A549 (cell line): ENCODE data around the gene ZNF574. TPM values are rescaled to one million over a fixed set of nuclear protein-coding genes. Genes with fewer than 3 reads are reported as not detected.
A peak's percentile ranks its signal among the peaks of the same experiment; 100 is the strongest.

Source experiments
- ATAC-seq, 2 experiments: fragments of 200-7000 bp in 1 of 2; fragments of >200 bp in 1 of 2; cut with Nextera tagmentation in 1 of 2; cut with Tn5 transposase in 1 of 2; 3 replicates each; pipeline versions ENCODE4 v1.8.0 to v1.9.1; 2018 to 2020; ENCODE audit warnings: mild to moderate bottlenecking in 1 of 2, moderate library complexity in 1 of 2
- CTCF ChIA-PET: fragments of 300-600 bp; sonication (Branson Sonifier 250); formaldehyde crosslinking; extraction: SDS; loops from one replicate; lab custom pipeline; 2021; ENCODE audit warnings: antibody characterized with exemption, inconsistent platforms; lab: Yijun Ruan, JAX
- POLR2A ChIA-PET: fragments of 350-600 bp; formaldehyde crosslinking; extraction: SDS; loops from one replicate; lab custom pipeline; 2021; ENCODE audit warnings: antibody characterized with exemption, inconsistent platforms; lab: Yijun Ruan, JAX
- DNase-seq, 2 experiments: peaks; one replicate each; pipeline versions ENCODE4 v3.0.0 to v3.0.0-alpha.2; 2011 to 2016; ENCODE audit warnings: low read depth in 1 of 2, low spot score in 1 of 2
- FAIRE-seq: peaks from 2 replicates; lab custom pipeline; 2011; peaks lifted over from hg19 to GRCh38; lab: Jason Lieb, UNC
- H3K27ac ChIP-seq, 2 experiments: fragments of >200 bp; sonication (Bioruptor Twin); formaldehyde crosslinking; 3 replicates each; pipeline ENCODE4 v1.5.1; 2016 to 2017
- H3K4me1 ChIP-seq: fragments of >200 bp; sonication (Bioruptor Twin); formaldehyde crosslinking; 3 replicates; pipeline ENCODE4 v1.6.1; 2016
- H3K4me2 ChIP-seq: fragments of >200 bp; sonication (Bioruptor Twin); formaldehyde crosslinking; 3 replicates; pipeline ENCODE4 v1.6.1; 2016
- H3K4me3 ChIP-seq: fragments of >200 bp; sonication (Bioruptor Twin); formaldehyde crosslinking; 3 replicates; pipeline ENCODE4 v1.5.1; 2016
- H3K9me3 ChIP-seq: fragments of >200 bp; sonication (Bioruptor Twin); formaldehyde crosslinking; 3 replicates; pipeline ENCODE4 v1.6.1; 2016
- CHD2 ChIP-seq: fragments of 150-350 bp; IDR thresholded peaks from 2 replicates; pipeline ENCODE4 v1.6.1; 2014; ENCODE audit warnings: low read length; ENCODE audit not compliant: partially characterized antibody
- EP300 ChIP-seq, 2 experiments: fragments of >200 bp; sonication (Bioruptor Twin); formaldehyde crosslinking; IDR thresholded peaks; 2 replicates in 1 of 2; 3 replicates in 1 of 2; pipeline ENCODE4 v1.6.1; 2016 to 2017
- FOSB ChIP-seq: fragments of 250-450 bp; sonication (Bioruptor Pico); IDR thresholded peaks from 2 replicates; pipeline ENCODE4 v1.5.0; 2020; ENCODE audit warnings: mild to moderate bottlenecking, moderate library complexity
- FOSL2 ChIP-seq, 2 experiments: fragments of 450-650 bp in 1 of 2; fragments of >200 bp in 1 of 2; sonication (Bioruptor Twin) in 1 of 2; formaldehyde crosslinking; IDR thresholded peaks; 2 replicates each; pipeline versions ENCODE4 v1.5.0 to v1.6.1; 2016 to 2020; ENCODE audit warnings: mild to moderate bottlenecking in 1 of 2, moderate library complexity in 1 of 2
- FOXS1 ChIP-seq: fragments of 250-450 bp; sonication (Bioruptor Pico); IDR thresholded peaks from 2 replicates; pipeline ENCODE4 v1.5.0; 2020; ENCODE audit warnings: mild to moderate bottlenecking, moderate library complexity
- GATA3 ChIP-seq: IDR thresholded peaks from 2 replicates; pipeline ENCODE4 v1.6.1; 2012; ENCODE audit warnings: borderline replicate concordance
- HOXA7 ChIP-seq: fragments of 250-450 bp; sonication (Bioruptor Pico); IDR thresholded peaks from 2 replicates; pipeline ENCODE4 v1.5.0; 2020; ENCODE audit warnings: mild to moderate bottlenecking, moderate library complexity
- HOXB13 ChIP-seq: fragments of 250-450 bp; sonication (Bioruptor Pico); IDR thresholded peaks from 2 replicates; pipeline ENCODE4 v1.5.0; 2020; ENCODE audit warnings: low read depth, mild to moderate bottlenecking, moderate library complexity
- HOXB5 ChIP-seq: fragments of 250-450 bp; sonication (Bioruptor Pico); IDR thresholded peaks from 2 replicates; pipeline ENCODE4 v1.5.0; 2020; ENCODE audit warnings: mild to moderate bottlenecking, moderate library complexity
- JUN ChIP-seq, 2 experiments: fragments of >200 bp; sonication (Bioruptor Twin); formaldehyde crosslinking; IDR thresholded peaks; 2 replicates in 1 of 2; 3 replicates in 1 of 2; pipeline ENCODE4 v1.6.1; 2016 to 2017
- JUNB ChIP-seq: fragments of >200 bp; sonication (Bioruptor Twin); formaldehyde crosslinking; IDR thresholded peaks from 2 replicates; pipeline ENCODE4 v1.6.1; 2016
- MAFK ChIP-seq: fragments of 450-650 bp; IDR thresholded peaks from 2 replicates; pipeline ENCODE4 v1.6.1; 2014; ENCODE audit not compliant: partially characterized antibody
- NPAS2 ChIP-seq: fragments of 250-450 bp; sonication (Bioruptor Pico); IDR thresholded peaks from 2 replicates; pipeline ENCODE4 v1.8.0; 2022; ENCODE audit warnings: mild to moderate bottlenecking, moderate library complexity, borderline replicate concordance
- NR3C1 ChIP-seq: fragments of >200 bp; sonication (Bioruptor Twin); formaldehyde crosslinking; IDR thresholded peaks from 3 replicates; pipeline ENCODE4 v1.6.1; 2017
- PHF8 ChIP-seq: fragments of 200-600 bp; sonication (generic); IDR thresholded peaks from 2 replicates; pipeline ENCODE4 v1.6.1; 2016; ENCODE audit warnings: low read depth, mild to moderate bottlenecking, antibody characterized with exemption, moderate library complexity, borderline replicate concordance
- POLR2AphosphoS2 ChIP-seq: conservative IDR thresholded peaks from 2 replicates; pipeline ENCODE4 v1.6.1; 2012; ENCODE audit warnings: low read length, improper control_type of control experiment, inconsistent platforms
- RARB ChIP-seq: fragments of 250-450 bp; sonication (Bioruptor Pico); IDR thresholded peaks from 2 replicates; pipeline ENCODE4 v1.8.0; 2021; ENCODE audit warnings: mild to moderate bottlenecking, moderate library complexity
- RFX5 ChIP-seq: fragments of 450-650 bp; IDR thresholded peaks from 2 replicates; pipeline ENCODE4 v1.7.1; 2014; ENCODE audit warnings: antibody characterized with exemption, mild to moderate bottlenecking, moderate library complexity
- ZNF302 ChIP-seq: fragments of 250-450 bp; sonication (Bioruptor Pico); IDR thresholded peaks from 2 replicates; pipeline ENCODE4 v1.9.0; 2021; ENCODE audit warnings: inconsistent platforms, mild to moderate bottlenecking, moderate library complexity
- WGBS: methylation state at CpG from one replicate; pipeline ENCODE4 v1.1.6; 2017; ENCODE audit errors: missing lambda C conversion rate; 5-methylcytosine and 5-hydroxymethylcytosine counted together
- polyA plus RNA-seq, 4 experiments: library from polyadenylated mRNA; depleted of rRNA in 3 of 4; stranded (reverse); fragments of >200 nt; fragmentation: RNase III in 1 of 4; extraction: RNeasy Plus Mini Kit Qiagen cat#74134 plus additional on column Dnase treatment in 1 of 4; gene quantifications; 2 replicates in 3 of 4; 3 replicates in 1 of 4; pipeline ENCODE4 v1.2.3, GENCODE V29; 2011 to 2017
- TF ChIP-seq, protein P1 (sequence below): IDR thresholded peaks from 2 replicates; pipeline ENCODE4 v1.6.1; 2012
- TF ChIP-seq, protein P2 (sequence below): fragments of >200 bp; sonication (Bioruptor Twin); formaldehyde crosslinking; IDR thresholded peaks from 3 replicates; pipeline ENCODE4 v1.5.1; 2016
- TF ChIP-seq, protein P3 (sequence below): fragments of >200 bp; sonication (Bioruptor Twin); formaldehyde crosslinking; IDR thresholded peaks from 2 replicates; pipeline ENCODE4 v1.6.1; 2016

The ZNF574 gene
- polyA plus RNA-seq, 2 of the 4 experiments (the other 2 are of a cell fraction): 11.3 to 21.8 TPM

DNA sequence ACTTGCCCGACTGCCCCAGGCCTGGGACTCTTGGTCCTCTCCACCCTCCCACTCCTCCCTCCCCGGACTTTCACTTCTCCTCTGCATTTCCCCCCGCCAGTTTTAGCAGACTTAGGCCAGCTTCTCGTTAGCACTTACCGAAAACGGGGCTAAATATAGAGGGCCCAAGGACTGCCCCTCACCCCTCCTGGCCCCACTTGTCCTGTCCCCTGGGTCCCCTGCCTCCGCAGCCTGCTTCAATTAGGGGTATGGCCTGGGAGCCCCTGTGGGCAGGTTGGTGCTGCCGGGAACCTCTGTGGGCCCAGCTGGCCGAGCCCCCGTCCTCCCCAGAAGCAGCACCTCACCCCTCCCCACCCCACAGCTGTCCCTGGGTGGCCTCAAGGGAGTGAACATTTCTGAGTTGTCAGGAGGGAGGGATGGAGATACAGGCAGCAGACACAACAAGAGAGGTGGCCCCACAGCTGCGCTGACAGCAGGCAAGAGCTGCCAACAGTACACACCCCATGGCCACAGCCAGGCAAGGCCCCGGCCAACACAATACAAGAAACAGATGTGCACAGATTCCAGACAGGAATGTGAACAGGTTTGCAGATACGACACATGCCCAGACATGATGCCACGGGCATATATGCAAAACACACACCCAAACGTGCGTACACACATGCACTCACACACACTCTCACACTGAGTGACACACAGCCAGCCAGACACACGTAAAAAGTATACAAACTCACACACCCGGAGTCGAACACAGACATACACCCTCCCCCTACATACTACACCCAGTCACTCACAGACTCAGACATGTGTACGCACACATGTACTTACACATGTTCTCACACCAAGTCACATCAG lies 53.7 kb downstream of the ZNF574 start:
- Histone ChIP-seq H3K4me2 (no peak overlapping the region), H3K4me1 (peaks cover 9% of the 10 kb centered on the region; the same call in 2 of the 3 replicates), H3K4me3 (no peak overlapping the region), H3K27ac (peak overlapping the region in 1 of 2 experiments; percentile 9; a peak in 1 of 6 replicates)
- ATAC-seq: no peak
- 65% methylated on average over 20 of the region's 20 CpGs for WGBS
- CTCF ChIA-PET: interaction anchor here (0.7 to 32.8 kb wide), 10 partner anchors 13 to 304 kb away, joined by 3 to 678 read pairs (median 4); partner anchors contain the start of gene POU2F2
- POLR2A ChIA-PET: no interaction called here
- peak; percentile 95 for FAIRE-seq
- DNase-seq: no peak
- TF ChIP-seq NR3C1: no peak
- no peak for TF ChIP-seq EP300 (IDR thresholded peaks at IDR 0.05)
- no peak for TF ChIP-seq POLR2AphosphoS2
- no peak for TF ChIP-seq JUN (IDR thresholded peaks at IDR 0.05)
- TF ChIP-seq, protein P1, sequence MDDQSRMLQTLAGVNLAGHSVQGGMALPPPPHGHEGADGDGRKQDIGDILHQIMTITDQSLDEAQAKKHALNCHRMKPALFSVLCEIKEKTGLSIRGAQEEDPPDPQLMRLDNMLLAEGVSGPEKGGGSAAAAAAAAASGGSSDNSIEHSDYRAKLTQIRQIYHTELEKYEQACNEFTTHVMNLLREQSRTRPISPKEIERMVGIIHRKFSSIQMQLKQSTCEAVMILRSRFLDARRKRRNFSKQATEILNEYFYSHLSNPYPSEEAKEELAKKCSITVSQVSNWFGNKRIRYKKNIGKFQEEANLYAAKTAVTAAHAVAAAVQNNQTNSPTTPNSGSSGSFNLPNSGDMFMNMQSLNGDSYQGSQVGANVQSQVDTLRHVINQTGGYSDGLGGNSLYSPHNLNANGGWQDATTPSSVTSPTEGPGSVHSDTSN: no peak
- no peak for TF ChIP-seq JUNB
- no peak for TF ChIP-seq PHF8
- TF ChIP-seq FOSL2 (IDR thresholded peaks at IDR 0.05): no peak
- TF ChIP-seq FOSL2 (CRISPR knock-in tag; IDR thresholded peaks at IDR 0.05): no peak
- TF ChIP-seq GATA3: no peak
- no peak for TF ChIP-seq HOXB5 (CRISPR knock-in tag)
- no peak for TF ChIP-seq FOSB (CRISPR knock-in tag)
- TF ChIP-seq NPAS2 (CRISPR knock-in tag): no peak
- no peak for TF ChIP-seq CHD2
- no peak for TF ChIP-seq HOXB13
- TF ChIP-seq, protein P2, sequence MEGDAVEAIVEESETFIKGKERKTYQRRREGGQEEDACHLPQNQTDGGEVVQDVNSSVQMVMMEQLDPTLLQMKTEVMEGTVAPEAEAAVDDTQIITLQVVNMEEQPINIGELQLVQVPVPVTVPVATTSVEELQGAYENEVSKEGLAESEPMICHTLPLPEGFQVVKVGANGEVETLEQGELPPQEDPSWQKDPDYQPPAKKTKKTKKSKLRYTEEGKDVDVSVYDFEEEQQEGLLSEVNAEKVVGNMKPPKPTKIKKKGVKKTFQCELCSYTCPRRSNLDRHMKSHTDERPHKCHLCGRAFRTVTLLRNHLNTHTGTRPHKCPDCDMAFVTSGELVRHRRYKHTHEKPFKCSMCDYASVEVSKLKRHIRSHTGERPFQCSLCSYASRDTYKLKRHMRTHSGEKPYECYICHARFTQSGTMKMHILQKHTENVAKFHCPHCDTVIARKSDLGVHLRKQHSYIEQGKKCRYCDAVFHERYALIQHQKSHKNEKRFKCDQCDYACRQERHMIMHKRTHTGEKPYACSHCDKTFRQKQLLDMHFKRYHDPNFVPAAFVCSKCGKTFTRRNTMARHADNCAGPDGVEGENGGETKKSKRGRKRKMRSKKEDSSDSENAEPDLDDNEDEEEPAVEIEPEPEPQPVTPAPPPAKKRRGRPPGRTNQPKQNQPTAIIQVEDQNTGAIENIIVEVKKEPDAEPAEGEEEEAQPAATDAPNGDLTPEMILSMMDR: no peak
- TF ChIP-seq, protein P3, sequence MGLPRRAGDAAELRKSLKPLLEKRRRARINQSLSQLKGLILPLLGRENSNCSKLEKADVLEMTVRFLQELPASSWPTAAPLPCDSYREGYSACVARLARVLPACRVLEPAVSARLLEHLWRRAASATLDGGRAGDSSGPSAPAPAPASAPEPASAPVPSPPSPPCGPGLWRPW: no peak
- no peak for TF ChIP-seq FOXS1 (CRISPR knock-in tag)
- TF ChIP-seq HOXA7: no peak
- TF ChIP-seq RARB (CRISPR knock-in tag): no peak
- TF ChIP-seq, all 56 proteins: peak for 0
- peaks cover 3% of the 10 kb centered on the region; the same call in 2 of the 3 replicates for H3K9me3 ChIP-seq

DNA sequence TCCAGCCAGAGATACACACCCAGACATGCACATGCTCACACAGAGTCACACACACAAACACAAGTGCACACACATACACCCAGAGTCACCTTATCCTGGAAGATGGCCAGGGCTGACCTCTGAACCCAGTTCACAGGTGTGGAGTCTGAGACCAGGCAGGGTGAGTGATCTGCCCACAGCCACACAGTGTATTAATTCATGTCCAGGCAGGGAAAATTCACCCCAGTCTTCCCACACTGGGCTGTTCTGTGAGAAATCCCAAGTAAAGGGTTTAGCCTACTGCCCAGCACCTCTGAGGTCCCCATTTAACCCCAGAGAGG lies 54.2 kb downstream of the ZNF574 start:
- CTCF ChIA-PET: interaction anchor here (1.3 to 32.8 kb wide), 5 partner anchors 12 to 214 kb away, joined by 3 to 678 read pairs (median 34); partner anchors contain the start of gene POU2F2
- DNase-seq (no peak), ATAC-seq (no peak)
- no peaks in the 10 kb centered on the region for H3K9me3 ChIP-seq
- peaks cover 9% of the 10 kb centered on the region; the same call in 2 of the 3 replicates for H3K4me1 ChIP-seq
- POLR2A ChIA-PET: no interaction called here
- H3K27ac ChIP-seq: no peak overlapping the region
- TF ChIP-seq HOXB13: no peak
- TF ChIP-seq, protein P2: no peak
- TF ChIP-seq ZNF302: no peak
- TF ChIP-seq NPAS2 (CRISPR knock-in tag): no peak
- no peak for TF ChIP-seq PHF8
- no peak for TF ChIP-seq MAFK
- TF ChIP-seq GATA3: no peak
- no peak for TF ChIP-seq RFX5
- TF ChIP-seq, all 56 proteins: peak for 0
- H3K4me3 ChIP-seq: no peak overlapping the region
- FAIRE-seq: no peak
- no peak overlapping the region for H3K4me2 ChIP-seq

Other genes starting within 250 kb of the ZNF574 start
- not detected in 2 replicates for gene LYPD4, start 231.5 kb upstream of the ZNF574 start, polyA plus RNA-seq (2011; rRNA removed)
- not detected in 3 replicates for gene LYPD4, start 231.5 kb upstream of the ZNF574 start, polyA plus RNA-seq (2017; fragmentation: RNase III; extraction: RNeasy Plus Mini Kit Qiagen cat#74134 plus additional on column Dnase treatment)
- gene DMRTC2, start 231.1 kb upstream of the ZNF574 start, polyA plus RNA-seq (2011; rRNA removed): not detected in 2 replicates
- not detected in 3 replicates for gene DMRTC2, start 231.1 kb upstream of the ZNF574 start, polyA plus RNA-seq (2017; fragmentation: RNase III; extraction: RNeasy Plus Mini Kit Qiagen cat#74134 plus additional on column Dnase treatment)
- gene RPS19, start 215.9 kb upstream of the ZNF574 start, polyA plus RNA-seq (2011; rRNA removed): 2,749 and 3,564 TPM in 2 replicates
- 7,778 to 7,989 TPM (median 7,924 TPM) in 3 replicates for gene RPS19, start 215.9 kb upstream of the ZNF574 start, polyA plus RNA-seq (2017; fragmentation: RNase III; extraction: RNeasy Plus Mini Kit Qiagen cat#74134 plus additional on column Dnase treatment)
- 0.52 and 0.57 TPM in 2 replicates for gene CD79A, start 198.9 kb upstream of the ZNF574 start, polyA plus RNA-seq (2011; rRNA removed)
- gene CD79A, start 198.9 kb upstream of the ZNF574 start, polyA plus RNA-seq (2017; fragmentation: RNase III; extraction: RNeasy Plus Mini Kit Qiagen cat#74134 plus additional on column Dnase treatment): 0.29 to 0.54 TPM (median 0.29 TPM) in 3 replicates
- gene ARHGEF1, start 193.0 kb upstream of the ZNF574 start, polyA plus RNA-seq (2011; rRNA removed): 34.5 and 38.0 TPM in 2 replicates
- gene ARHGEF1, start 193.0 kb upstream of the ZNF574 start, polyA plus RNA-seq (2017; fragmentation: RNase III; extraction: RNeasy Plus Mini Kit Qiagen cat#74134 plus additional on column Dnase treatment): 71.5 to 92.9 TPM (median 84.2 TPM) in 3 replicates
- 0.19 and 0.21 TPM in 2 replicates for gene ERFL, start 147.7 kb upstream of the ZNF574 start, polyA plus RNA-seq (2011; rRNA removed)
- 0.10 to 0.20 TPM (median 0.15 TPM) in 3 replicates for gene ERFL, start 147.7 kb upstream of the ZNF574 start, polyA plus RNA-seq (2017; fragmentation: RNase III; extraction: RNeasy Plus Mini Kit Qiagen cat#74134 plus additional on column Dnase treatment)
- 117 and 137 TPM in 2 replicates for gene RABAC1, start 116.8 kb upstream of the ZNF574 start, polyA plus RNA-seq (2011; rRNA removed)
- gene RABAC1, start 116.8 kb upstream of the ZNF574 start, polyA plus RNA-seq (2017; fragmentation: RNase III; extraction: RNeasy Plus Mini Kit Qiagen cat#74134 plus additional on column Dnase treatment): 199 to 247 TPM (median 246 TPM) in 3 replicates
- gene ATP1A3, start 81.9 kb upstream of the ZNF574 start, polyA plus RNA-seq (2011; rRNA removed): 0.67 and 0.69 TPM in 2 replicates
- gene ATP1A3, start 81.9 kb upstream of the ZNF574 start, polyA plus RNA-seq (2017; fragmentation: RNase III; extraction: RNeasy Plus Mini Kit Qiagen cat#74134 plus additional on column Dnase treatment): 3.4 to 3.8 TPM (median 3.7 TPM) in 3 replicates
- gene GRIK5, start 6.0 kb upstream of the ZNF574 start, polyA plus RNA-seq (2011; rRNA removed): 0.22 and 0.42 TPM in 2 replicates
- 0.30 to 0.54 TPM (median 0.45 TPM) in 3 replicates for gene GRIK5, start 6.0 kb upstream of the ZNF574 start, polyA plus RNA-seq (2017; fragmentation: RNase III; extraction: RNeasy Plus Mini Kit Qiagen cat#74134 plus additional on column Dnase treatment)
- 0.15 and 0.16 TPM in 2 replicates for gene POU2F2, start 56.3 kb downstream of the ZNF574 start, polyA plus RNA-seq (2011; rRNA removed)
- gene POU2F2, start 56.3 kb downstream of the ZNF574 start, polyA plus RNA-seq (2017; fragmentation: RNase III; extraction: RNeasy Plus Mini Kit Qiagen cat#74134 plus additional on column Dnase treatment): 0.24 to 0.49 TPM (median 0.28 TPM) in 3 replicates
- 30.8 and 37.9 TPM in 2 replicates for gene DEDD2, start 141.5 kb downstream of the ZNF574 start, polyA plus RNA-seq (2011; rRNA removed)
- 39.7 to 54.1 TPM (median 43.2 TPM) in 3 replicates for gene DEDD2, start 141.5 kb downstream of the ZNF574 start, polyA plus RNA-seq (2017; fragmentation: RNase III; extraction: RNeasy Plus Mini Kit Qiagen cat#74134 plus additional on column Dnase treatment)
- 7.1 and 8.7 TPM in 2 replicates for gene ZNF526, start 144.1 kb downstream of the ZNF574 start, polyA plus RNA-seq (2011; rRNA removed)
- gene ZNF526, start 144.1 kb downstream of the ZNF574 start, polyA plus RNA-seq (2017; fragmentation: RNase III; extraction: RNeasy Plus Mini Kit Qiagen cat#74134 plus additional on column Dnase treatment): 12.2 to 12.9 TPM (median 12.6 TPM) in 3 replicates
- gene GSK3A, start 166.4 kb downstream of the ZNF574 start, polyA plus RNA-seq (2011; rRNA removed): 55.2 and 79.7 TPM in 2 replicates
- gene GSK3A, start 166.4 kb downstream of the ZNF574 start, polyA plus RNA-seq (2017; fragmentation: RNase III; extraction: RNeasy Plus Mini Kit Qiagen cat#74134 plus additional on column Dnase treatment): 81.0 to 85.1 TPM (median 84.0 TPM) in 3 replicates
- 71.9 and 103 TPM in 2 replicates for gene ERF, start 179.0 kb downstream of the ZNF574 start, polyA plus RNA-seq (2011; rRNA removed)
- 107 to 123 TPM (median 120 TPM) in 3 replicates for gene ERF, start 179.0 kb downstream of the ZNF574 start, polyA plus RNA-seq (2017; fragmentation: RNase III; extraction: RNeasy Plus Mini Kit Qiagen cat#74134 plus additional on column Dnase treatment)
- 7.2 and 7.7 TPM in 2 replicates for gene CIC, start 193.1 kb downstream of the ZNF574 start, polyA plus RNA-seq (2011; rRNA removed)
- gene CIC, start 193.1 kb downstream of the ZNF574 start, polyA plus RNA-seq (2017; fragmentation: RNase III; extraction: RNeasy Plus Mini Kit Qiagen cat#74134 plus additional on column Dnase treatment): 46.8 to 56.4 TPM (median 53.1 TPM) in 3 replicates
- 1.1 and 1.3 TPM in 2 replicates for gene PRR19, start 226.0 kb downstream of the ZNF574 start, polyA plus RNA-seq (2011; rRNA removed)
- gene PRR19, start 226.0 kb downstream of the ZNF574 start, polyA plus RNA-seq (2017; fragmentation: RNase III; extraction: RNeasy Plus Mini Kit Qiagen cat#74134 plus additional on column Dnase treatment): 3.4 to 4.5 TPM (median 4.2 TPM) in 3 replicates
- 79.7 and 101 TPM in 2 replicates for gene PAFAH1B3, start 226.5 kb downstream of the ZNF574 start, polyA plus RNA-seq (2011; rRNA removed)
- 135 to 151 TPM (median 144 TPM) in 3 replicates for gene PAFAH1B3, start 226.5 kb downstream of the ZNF574 start, polyA plus RNA-seq (2017; fragmentation: RNase III; extraction: RNeasy Plus Mini Kit Qiagen cat#74134 plus additional on column Dnase treatment)
- gene TMEM145, start 237.1 kb downstream of the ZNF574 start, polyA plus RNA-seq (2011; rRNA removed): 0.71 and 1.8 TPM in 2 replicates
- gene TMEM145, start 237.1 kb downstream of the ZNF574 start, polyA plus RNA-seq (2017; fragmentation: RNase III; extraction: RNeasy Plus Mini Kit Qiagen cat#74134 plus additional on column Dnase treatment): 3.6 to 5.1 TPM (median 4.3 TPM) in 3 replicates
- gene MEGF8, start 249.5 kb downstream of the ZNF574 start, polyA plus RNA-seq (2011; rRNA removed): 8.9 and 10.4 TPM in 2 replicates
- 22.4 to 27.2 TPM (median 25.8 TPM) in 3 replicates for gene MEGF8, start 249.5 kb downstream of the ZNF574 start, polyA plus RNA-seq (2017; fragmentation: RNase III; extraction: RNeasy Plus Mini Kit Qiagen cat#74134 plus additional on column Dnase treatment)